Bronchial epithelial cell (primary cell): ENCODE results near the gene ATP5ME. TPM values are rescaled to one million over a fixed set of nuclear protein-coding genes. Genes with fewer than 3 reads are reported as not detected.

Source experiments
- DNase-seq: peaks from one replicate; pipeline ENCODE4 v3.0.0-alpha.2; 2010; ENCODE audit warnings: low read depth
- FAIRE-seq: peaks from 2 replicates; lab custom pipeline; 2011; peaks lifted over from hg19 to GRCh38; lab: Jason Lieb, UNC
- H3K27me3 ChIP-seq: 2 replicates; pipeline ENCODE4 v1.5.1; 2011; ENCODE audit warnings: low read length; ENCODE audit not compliant: control insufficient read depth, insufficient read depth
- H3K36me3 ChIP-seq: 2 replicates; pipeline ENCODE4 v1.5.1; 2011; ENCODE audit warnings: low read length; ENCODE audit not compliant: control insufficient read depth, insufficient read depth
- H3K4me3 ChIP-seq: 2 replicates; pipeline ENCODE4 v1.5.1; 2011; ENCODE audit warnings: mild to moderate bottlenecking, low read depth, low read length, control low read depth
- CTCF ChIP-seq: IDR thresholded peaks from 2 replicates; pipeline ENCODE4 v1.5.1; 2011; ENCODE audit warnings: mild to moderate bottlenecking, moderate library complexity, low read length, control low read depth, inconsistent platforms; ENCODE audit not compliant: insufficient read depth, severe bottlenecking
- total RNA-seq: library from RNA; depleted of rRNA; stranded (reverse); fragments of >200 nt; gene quantifications from 2 replicates; pipeline ENCODE4 v1.2.1, GENCODE V29; 2014

Gene ATP5ME, protein sequence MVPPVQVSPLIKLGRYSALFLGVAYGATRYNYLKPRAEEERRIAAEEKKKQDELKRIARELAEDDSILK
- total RNA-seq: 70.8 and 301 TPM in 2 replicates

GRCh38 chr4:674172-675035, at the start of gene ATP5ME, which contains the start of gene MYL5:
TSS of gene ATP5ME (minus strand) at chr4:674276. CDS start at chr4:674247, 29 bp downstream.
TSS of gene MYL5 (plus strand) at chr4:674542. CDS start at chr4:678027, 3,485 bp downstream.
- H3K27me3 ChIP-seq: no peaks in the 10 kb centered on the region
- TF ChIP-seq CTCF: peak; percentile 100
- peaks cover 16% of the 10 kb centered on the region for H3K36me3 ChIP-seq
- DNase-seq (peak; percentile 93), FAIRE-seq (no peak)
- peak within 1 kb of the TSS; percentile 97 for H3K4me3 ChIP-seq

DNA sequence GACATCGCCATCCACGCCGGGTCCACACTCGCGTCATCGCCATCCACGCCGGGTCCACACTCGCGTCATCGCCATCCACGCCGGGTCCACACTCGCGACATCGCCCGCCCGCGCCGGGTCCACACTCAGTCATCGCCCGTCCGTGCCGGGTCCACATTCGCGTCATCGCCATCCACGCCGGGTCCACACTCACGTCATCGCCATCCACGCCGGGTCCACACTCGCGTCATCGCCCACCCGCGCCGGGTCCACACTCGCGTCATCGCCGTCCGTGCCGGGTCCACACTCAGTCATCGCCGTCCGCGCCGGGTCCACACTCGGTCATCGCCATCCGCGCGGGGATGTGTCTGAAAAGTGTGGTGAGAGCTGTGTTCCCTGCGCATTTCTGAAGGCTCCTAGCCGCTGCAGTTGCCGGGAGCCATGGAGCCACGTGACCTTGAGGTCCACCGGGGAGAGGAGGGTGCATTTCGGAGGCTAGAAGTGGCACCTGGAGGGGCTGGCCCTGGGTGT, 48.8 kb upstream of the ATP5ME start:
- Histone ChIP-seq H3K4me3 (no peak overlapping the region), H3K36me3 (peaks cover 4% of the 10 kb centered on the region), H3K27me3 (no peaks in the 10 kb centered on the region)
- TF ChIP-seq CTCF: no peak
- DNase-seq: no peak
- no peak for FAIRE-seq

DNA sequence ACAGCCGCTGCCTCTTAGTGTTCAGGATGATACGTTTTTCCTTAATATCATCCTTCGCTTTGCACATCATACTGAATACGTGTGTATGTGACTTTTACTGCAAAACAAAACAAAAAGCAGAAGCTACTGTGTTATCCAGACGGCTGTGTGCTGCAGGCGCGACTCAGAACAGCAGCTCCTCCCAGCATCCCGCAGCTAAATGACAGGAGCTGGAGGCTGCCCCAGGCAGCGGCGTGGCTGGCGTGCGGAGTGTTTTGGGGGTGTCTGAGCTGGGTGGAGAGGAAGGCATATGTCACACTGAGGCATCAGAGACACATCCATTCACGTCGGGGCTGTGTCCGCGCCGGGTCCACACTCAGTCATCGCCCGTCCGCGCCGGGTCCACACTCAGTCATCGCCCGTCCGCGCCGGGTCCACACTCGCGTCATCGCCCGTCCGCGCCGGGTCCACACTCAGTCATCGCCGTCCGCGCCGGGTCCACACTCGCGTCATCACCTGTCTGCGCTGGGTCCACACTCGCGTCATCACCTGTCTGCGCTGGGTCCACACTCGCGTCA, 48.2 kb upstream of the ATP5ME start:
- no peak for DNase-seq
- FAIRE-seq: no peak
- Histone ChIP-seq H3K4me3 (no peak overlapping the region), H3K36me3 (peaks cover 4% of the 10 kb centered on the region), H3K27me3 (no peaks in the 10 kb centered on the region)
- no peak for TF ChIP-seq CTCF

GRCh38 chr4:721261-722168, 47.4 kb upstream of the ATP5ME start:
- Histone ChIP-seq H3K36me3 (peaks cover 4% of the 10 kb centered on the region), H3K27me3 (no peaks in the 10 kb centered on the region), H3K4me3 (no peak overlapping the region)
- no peak for TF ChIP-seq CTCF
- peak; percentile 82 for FAIRE-seq
- DNase-seq: peak; percentile 41

DNA sequence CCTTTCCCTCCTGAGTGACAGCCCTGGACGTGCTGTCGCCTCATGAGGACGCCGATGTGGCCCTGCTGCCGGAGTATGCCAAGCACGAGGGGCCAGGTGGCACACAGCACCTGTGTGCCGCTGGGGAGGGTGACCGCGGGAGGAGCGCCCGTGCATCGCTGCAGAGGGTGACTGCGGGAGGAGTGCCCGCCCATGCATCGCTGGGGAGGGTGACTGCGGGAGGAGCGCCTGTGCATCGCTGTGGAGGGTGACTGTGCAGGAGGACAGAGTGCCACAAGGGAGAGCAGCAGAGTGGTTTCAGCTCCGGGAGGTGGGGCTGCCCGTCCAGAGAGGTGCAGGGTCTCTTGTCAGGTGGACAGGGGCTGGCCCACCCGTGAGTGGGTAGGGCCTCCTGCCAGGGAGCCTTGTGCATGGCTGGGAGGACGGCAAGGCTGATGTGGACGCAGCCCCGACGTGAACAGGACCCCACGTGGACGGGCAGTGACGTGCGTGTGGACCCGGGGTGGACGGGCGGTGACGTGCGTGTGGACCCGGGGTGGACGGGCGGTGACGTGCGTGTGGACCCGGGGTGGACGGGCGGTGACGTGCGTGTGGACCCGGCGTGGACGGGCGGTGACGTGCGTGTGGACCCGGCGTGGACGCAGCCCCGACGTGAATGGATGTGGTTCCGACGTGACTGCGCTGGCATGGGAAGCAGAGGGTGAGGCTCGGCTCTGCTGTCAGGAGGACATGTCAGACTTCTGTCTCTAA, 46.2 kb upstream of the ATP5ME start:
- FAIRE-seq: no peak
- DNase-seq: no peak
- TF ChIP-seq CTCF: no peak
- peaks cover 4% of the 10 kb centered on the region for H3K36me3 ChIP-seq
- no peak overlapping the region for H3K4me3 ChIP-seq
- H3K27me3 ChIP-seq: no peaks in the 10 kb centered on the region
